Measurements from ENCODE around the gene KRTAP10-1. TPM values are rescaled to one million over a fixed set of nuclear protein-coding genes. Genes with fewer than 3 reads are reported as not detected.

The KRTAP10-1 gene
- total RNA-seq, 1 experiment from 2014 or later = not detected

GRCh38 chr21:44583800-44584147, 43.8 kb upstream of the KRTAP10-1 start:
- Histone ChIP-seq H3K4me1 (ENCODE audit: control insufficient read depth, insufficient read depth, low read length) (peaks cover 4% of the 10 kb centered on the region; the same call in 1 of the 2 replicates), H3K27me3 (ENCODE audit: control insufficient read depth, insufficient read depth, low read length) (peaks cover 4% of the 10 kb centered on the region), H3K9me3 (ENCODE audit: control insufficient read depth, insufficient read depth, low read depth, low read length) (0 out of 2 replicates have a peak, but pooled peaks cover 7% of the 10 kb centered on the region), H3K36me3 (ENCODE audit: control insufficient read depth, insufficient read depth, low read length) (no peaks in the 10 kb centered on the region), H3K4me3 (ENCODE audit: low read depth in 2 of 2, low read length in 2 of 2) (no peak overlapping the region), H3K27ac (ENCODE audit: low read length) (no peak overlapping the region)
- TF ChIP-seq REST (IDR thresholded peaks at IDR 0.05; ENCODE audit: insufficient read depth in 1 of 2, low read depth in 2 of 2, low read length in 1 of 2) (no peak), SIN3A (IDR thresholded peaks at IDR 0.05; ENCODE audit: borderline replicate concordance, insufficient read depth, low read depth, low read length) (no peak), CTCF (IDR thresholded peaks at IDR 0.05) (no peak), TCF7L2 (IDR thresholded peaks at IDR 0.05; ENCODE audit: low read depth, low read length) (no peak), POLR2AphosphoS5 (IDR thresholded peaks at IDR 0.05; ENCODE audit: low read depth, low read length) (no peak)
- DNase-seq (ENCODE audit: low read depth, low spot score) = no peak
- ChIA-PET CTCF (no interaction called here), POLR2A (no interaction called here)
- no peak for ATAC-seq
- no TSS peak for BruUV-seq (replicated peaks)
- in situ Hi-C loops (cut with HindIII; ENCODE audit: low pct_unique_long_range_greater_than_20kb, low sequenced_read_pairs) (no loop called here), intact Hi-C loops (cut with micrococcal nuclease; ENCODE audit: unreplicated experiment) (no loop called here)

GRCh38 chr21:44583089-44583799, 43.2 kb upstream of the KRTAP10-1 start:
- CTCF ChIA-PET = no interaction called here
- Histone ChIP-seq H3K27me3 (ENCODE audit: control insufficient read depth, insufficient read depth, low read length) (peaks cover 4% of the 10 kb centered on the region), H3K27ac (ENCODE audit: low read length) (no peak overlapping the region), H3K4me3 (ENCODE audit: low read depth in 2 of 2, low read length in 2 of 2) (no peak overlapping the region), H3K4me1 (ENCODE audit: control insufficient read depth, insufficient read depth, low read length) (peaks cover 4% of the 10 kb centered on the region; the same call in 1 of the 2 replicates), H3K9me3 (ENCODE audit: control insufficient read depth, insufficient read depth, low read depth, low read length) (0 out of 2 replicates have a peak, but pooled peaks cover 7% of the 10 kb centered on the region), H3K36me3 (ENCODE audit: control insufficient read depth, insufficient read depth, low read length) (no peaks in the 10 kb centered on the region)
- ATAC-seq (no peak), DNase-seq (ENCODE audit: low read depth, low spot score) (no peak)
- no TSS peak for BruUV-seq (replicated peaks)
- TF ChIP-seq POLR2AphosphoS5 (IDR thresholded peaks at IDR 0.05; ENCODE audit: low read depth, low read length) (no peak), TCF7L2 (IDR thresholded peaks at IDR 0.05; ENCODE audit: low read depth, low read length) (no peak), SIN3A (IDR thresholded peaks at IDR 0.05; ENCODE audit: borderline replicate concordance, insufficient read depth, low read depth, low read length) (no peak), REST (IDR thresholded peaks at IDR 0.05; ENCODE audit: insufficient read depth in 1 of 2, low read depth in 2 of 2, low read length in 1 of 2) (no peak), CTCF (IDR thresholded peaks at IDR 0.05) (no peak)
- intact Hi-C loops (cut with micrococcal nuclease; ENCODE audit: unreplicated experiment) (no loop called here), in situ Hi-C loops (cut with HindIII; ENCODE audit: low pct_unique_long_range_greater_than_20kb, low sequenced_read_pairs) (no loop called here)
- POLR2A ChIA-PET = no interaction called here
